Mesenteric fat pad (tissue), 1 donor: ENCODE data around the gene EIF3B. TPM values are rescaled to one million over a fixed set of nuclear protein-coding genes. Genes with fewer than 3 reads are reported as not detected.

ENCODE experiments used
- total RNA-seq: library from RNA; stranded (reverse); fragmentation: NEBNext Ultra II Directional; extraction: Animal tissue kit (Norgen Biotek cat#: 25700); gene quantifications from one replicate; pipeline ENCODE4 v1.2.1, GENCODE V29; 2021
- donor health status: DM: yes; HTN: yes; CAD: no.

Gene EIF3B
- total RNA-seq, 1 donor from 2014 or later, result 150 TPM

Other genes with a start within 250 kb of the EIF3B start
- 32.2 TPM for gene MAD1L1, start 121.9 kb upstream of the EIF3B start, total RNA-seq
- gene MRM2, start 112.6 kb upstream of the EIF3B start, total RNA-seq, result 19.7 TPM
- 16.3 TPM for gene NUDT1, start 112.6 kb upstream of the EIF3B start, total RNA-seq
- 69.0 TPM for gene SNX8, start 40.4 kb upstream of the EIF3B start, total RNA-seq
- gene CHST12, start 48.8 kb downstream of the EIF3B start, total RNA-seq, result 19.2 TPM
- gene GRIFIN, start 121.6 kb downstream of the EIF3B start, total RNA-seq, result not detected
- 43.8 TPM for gene LFNG, start 164.9 kb downstream of the EIF3B start, total RNA-seq
- 29.8 TPM for gene BRAT1, start 200.7 kb downstream of the EIF3B start, total RNA-seq
- gene IQCE, start 204.2 kb downstream of the EIF3B start, total RNA-seq, result 14.4 TPM